Activated T-cell treated with anti-CD3 and anti-CD28 coated beads, Interleukin-2, amount 50 U/mL, for 1 hour (primary cell): ENCODE measurements around the gene DCUN1D5.
"Not testable (repeated sequence)": the region's sequence is repeated elsewhere in the genome, so short reads cannot be mapped to it uniquely, and the experiment has no call there.

Source experiments
- DNase-seq: peaks from one replicate; pipeline ENCODE4 v3.0.0-alpha.2; 2020

DCUN1D5 gene

DNA sequence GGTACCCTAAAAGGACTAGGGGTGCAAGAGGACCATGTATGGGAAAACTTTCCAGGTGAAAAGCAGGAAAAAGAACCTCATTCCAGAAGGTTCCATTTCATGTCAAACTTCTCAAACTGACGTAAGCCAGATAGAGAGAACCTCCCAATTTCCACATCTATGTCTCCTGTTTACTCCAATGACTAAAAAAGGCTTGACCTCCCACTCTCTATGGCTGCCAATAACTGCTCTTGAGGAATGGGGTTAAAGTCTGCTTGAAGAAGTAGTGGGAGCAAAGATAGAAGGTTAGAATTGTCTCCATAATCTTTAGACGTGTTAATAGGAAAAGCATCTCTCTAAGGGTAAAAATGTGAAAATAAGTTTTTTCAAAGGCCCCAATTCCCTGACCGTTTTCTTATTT is 38.0 kb downstream of the DCUN1D5 start:
- no peak for DNase-seq

DNA sequence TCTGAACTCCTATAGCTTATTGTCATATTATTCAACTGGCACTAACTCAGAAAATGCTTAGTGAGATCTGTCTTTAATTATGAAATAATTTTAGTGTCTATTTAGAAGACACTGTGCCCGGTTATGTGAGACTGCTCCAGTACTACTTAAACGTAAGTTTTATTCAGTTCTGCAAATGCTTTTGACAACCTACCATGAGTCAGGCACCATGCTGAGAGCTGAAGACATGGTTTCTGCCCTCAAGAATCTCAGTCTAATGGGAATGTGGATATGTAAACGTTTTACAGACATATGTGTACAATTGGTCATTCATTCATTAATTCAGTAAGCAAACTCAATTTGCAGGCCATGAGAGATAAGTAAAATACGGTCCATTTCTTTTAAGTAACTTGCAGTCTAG is 40.0 kb downstream of the DCUN1D5 start:
- DNase-seq, result no peak

GRCh38 chr11:103051151-103051801 is 40.7 kb downstream of the DCUN1D5 start:
- DNase-seq, result no peak

- no peak for DNase-seq
These were observed 41.6 kb downstream of the DCUN1D5 start for GRCh38 chr11:103050351-103050750.

- no peak for DNase-seq
These were observed 44.1 kb downstream of the DCUN1D5 start for GRCh38 chr11:103047837-103048236.

DNA sequence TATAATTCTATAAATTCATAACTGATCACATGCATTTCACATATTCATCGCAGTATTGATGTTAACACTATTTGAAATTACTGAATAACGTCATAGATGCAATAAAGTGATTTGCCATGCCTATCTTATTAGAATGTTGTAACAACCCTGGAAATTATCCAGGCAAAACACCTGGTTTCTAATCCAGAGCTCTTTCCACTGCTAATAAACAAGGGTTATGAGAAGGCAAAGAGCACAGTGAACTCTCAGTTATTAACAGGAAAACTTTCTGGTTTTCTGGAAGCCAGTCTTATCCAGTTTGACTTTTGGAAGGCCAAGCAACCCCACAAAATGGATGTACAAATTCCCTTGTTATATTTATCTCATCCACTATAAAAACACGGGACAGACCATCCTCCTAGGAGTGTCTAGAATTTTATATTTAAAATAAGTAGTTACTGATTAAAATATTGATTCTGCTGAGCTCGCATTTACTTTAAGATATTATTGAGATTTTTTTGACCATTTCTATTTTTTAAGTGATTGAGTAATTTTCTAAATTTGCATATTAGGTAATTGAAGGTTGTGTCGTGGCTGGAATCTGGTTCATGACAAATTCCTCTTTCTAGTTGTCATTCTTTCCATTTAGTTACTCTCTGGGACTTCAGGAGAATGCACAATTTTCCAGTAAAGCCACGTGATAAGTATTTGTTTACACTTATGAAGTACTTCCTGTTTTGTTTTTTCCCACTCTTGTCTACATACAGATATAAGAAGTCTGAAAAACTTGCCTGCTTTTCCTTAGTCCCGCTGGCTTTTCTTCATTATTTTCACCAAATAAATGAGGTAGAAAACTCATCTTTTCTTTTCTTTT is 47.9 kb downstream of the DCUN1D5 start:
- DNase-seq, result no peak

- no peak for DNase-seq
These were observed 49.8 kb downstream of the DCUN1D5 start for GRCh38 chr11:103042161-103042560.

- DNase-seq, result peak; percentile 14
These were observed 56.0 kb downstream of the DCUN1D5 start for GRCh38 chr11:103035791-103036434.

DNA sequence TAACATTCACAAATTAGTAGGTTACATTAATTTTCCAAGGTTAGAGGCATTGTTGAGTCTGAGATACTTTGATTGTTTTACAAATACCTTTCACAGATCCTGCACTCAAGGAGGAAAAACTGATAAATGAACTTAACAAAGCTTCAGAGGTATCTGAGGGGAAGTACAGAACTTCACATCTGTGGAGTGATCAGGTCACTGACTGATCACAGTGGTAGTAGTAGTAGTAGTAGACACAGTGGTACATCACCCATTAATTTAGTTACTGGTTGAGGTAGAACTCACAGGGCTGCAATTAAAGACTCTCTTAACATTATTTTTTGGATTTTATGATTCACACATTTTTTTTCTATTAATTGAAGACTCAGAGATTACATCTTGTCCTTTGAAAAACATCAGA is 56.7 kb downstream of the DCUN1D5 start:
- no peak for DNase-seq

DNA sequence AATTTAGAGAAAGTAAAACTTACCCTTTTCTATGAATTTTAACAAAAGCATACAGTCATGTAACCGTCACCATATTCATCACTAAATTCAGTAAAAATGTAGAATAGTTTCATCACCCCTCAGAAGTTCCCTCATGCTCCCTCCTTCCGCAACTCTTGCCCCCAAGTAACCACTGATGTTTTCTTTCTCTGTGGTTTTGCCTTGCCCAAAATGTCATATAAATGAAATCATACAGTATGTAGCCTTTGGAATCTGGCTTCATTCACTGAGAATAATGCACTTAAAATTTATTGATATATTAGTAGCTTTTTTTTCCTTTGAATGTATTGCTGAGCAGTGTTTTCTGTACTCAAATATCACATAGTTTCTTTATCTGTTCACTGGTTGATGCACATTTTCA is 60.1 kb downstream of the DCUN1D5 start:
- DNase-seq, result no peak

GRCh38 chr11:103029401-103029800 is 62.6 kb downstream of the DCUN1D5 start:
- no peak for DNase-seq

- DNase-seq, result not testable (repeated sequence)
These were observed 63.5 kb downstream of the DCUN1D5 start for GRCh38 chr11:103028304-103029020.

- no peak for DNase-seq
These were observed 67.9 kb downstream of the DCUN1D5 start for GRCh38 chr11:103024086-103024485.

DNA sequence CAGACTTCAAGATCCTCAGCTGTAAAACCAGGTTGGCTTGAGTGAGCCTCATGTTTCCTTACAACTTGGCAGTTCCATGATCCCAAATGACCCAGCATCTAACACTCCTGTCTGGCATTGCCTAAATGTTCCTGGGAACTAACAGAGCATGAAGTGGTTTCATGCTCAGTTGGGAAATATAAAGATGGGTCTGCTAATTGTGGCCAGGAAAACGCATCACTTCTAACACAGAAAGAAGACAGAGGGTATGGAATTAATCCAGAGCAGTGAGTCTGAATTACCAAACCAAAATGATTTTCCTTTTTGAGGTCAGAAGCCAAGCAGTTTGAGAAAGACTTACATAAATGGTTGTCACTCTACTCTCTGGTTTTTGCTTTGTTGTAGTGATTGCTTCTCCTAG is 75.9 kb downstream of the DCUN1D5 start:
- DNase-seq, result no peak

- no peak for DNase-seq
These were observed 78.5 kb downstream of the DCUN1D5 start for GRCh38 chr11:103013421-103013820.
